ENCODE data around the gene FGF18. TPM values are rescaled to one million over a fixed set of nuclear protein-coding genes. Genes with fewer than 3 reads are reported as not detected.
"Not testable (repeated sequence)": the region's sequence is repeated elsewhere in the genome, so short reads cannot be mapped to it uniquely, and the experiment has no call there.

Gene FGF18
- total RNA-seq, result under 1 TPM; 0.41 to 0.51 TPM

- no peaks in the 10 kb centered on the region for H3K36me3 ChIP-seq
- peak within 1 kb of the TSS; percentile 17 to 32 for H3K4me3 ChIP-seq
- 2% methylated on average over 59 of the region's 74 CpGs for WGBS
- no peak for DNase-seq (ENCODE audit: low spot score)
- H3K27ac ChIP-seq, result no peak within 1 kb of the TSS
- intact Hi-C loops (cut with DNase I), result loop anchor here (2.0 to 5.0 kb wide), 4 partner anchors 212 to 623 kb away; no protein-coding TSS in a partner anchor
- H3K4me1 ChIP-seq (replicated peaks), result peaks cover 19% of the 10 kb centered on the region
- H3K9me3 ChIP-seq, result no peaks in the 10 kb centered on the region
- TF ChIP-seq POLR2AphosphoS5 (IDR thresholded peaks at IDR 0.05) (no peak), POLR2A (IDR thresholded peaks at IDR 0.05) (no peak), CTCF (IDR thresholded peaks at IDR 0.05) (no peak)
- H3K27me3 ChIP-seq (replicated peaks; ENCODE audit: insufficient read depth), result no peaks in the 10 kb centered on the region
Observed at GRCh38 chr5:171418982-171419687, at the start of gene FGF18. FGF18 (plus strand) TSS chr5:171419647; CDS start chr5:171420200, 553 bp downstream.

GRCh38 chr5:171369898-171370297, 49.5 kb upstream of the FGF18 start:
- H3K36me3 ChIP-seq, result no peaks in the 10 kb centered on the region
- H3K27ac ChIP-seq, result no peak overlapping the region
- WGBS, result 93% methylated on average over 4 of the region's 4 CpGs
- intact Hi-C loops (cut with DNase I), result no loop called here
- DNase-seq (ENCODE audit: low spot score), result no peak
- H3K27me3 ChIP-seq (replicated peaks; ENCODE audit: insufficient read depth), result no peaks in the 10 kb centered on the region
- no peak for TF ChIP-seq POLR2A (IDR thresholded peaks at IDR 0.05)
- TF ChIP-seq CTCF (IDR thresholded peaks at IDR 0.05), result no peak
- TF ChIP-seq POLR2AphosphoS5 (IDR thresholded peaks at IDR 0.05), result no peak
- H3K9me3 ChIP-seq, result no peaks in the 10 kb centered on the region
- H3K4me1 ChIP-seq (replicated peaks), result no peaks in the 10 kb centered on the region
- H3K4me3 ChIP-seq, result no peak overlapping the region

GRCh38 chr5:171370881-171371280, 48.6 kb upstream of the FGF18 start:
- H3K4me3 ChIP-seq; DNase-seq (ENCODE audit: low spot score); intact Hi-C loops (cut with DNase I); H3K36me3 ChIP-seq; H3K27ac ChIP-seq; H3K4me1 ChIP-seq (replicated peaks); H3K9me3 ChIP-seq; H3K27me3 ChIP-seq (replicated peaks; ENCODE audit: insufficient read depth): not testable (repeated sequence)
- WGBS, result 41% methylated on average over 10 of the region's 10 CpGs

GRCh38 chr5:171371326-171371725, 48.1 kb upstream of the FGF18 start:
- Histone ChIP-seq H3K4me1 (replicated peaks) (no peaks in the 10 kb centered on the region), H3K27me3 (replicated peaks; ENCODE audit: insufficient read depth) (no peaks in the 10 kb centered on the region), H3K9me3 (no peaks in the 10 kb centered on the region), H3K36me3 (no peaks in the 10 kb centered on the region), H3K27ac (no peak overlapping the region), H3K4me3 (no peak overlapping the region)
- no peak for TF ChIP-seq POLR2A (IDR thresholded peaks at IDR 0.05)
- no peak for TF ChIP-seq POLR2AphosphoS5 (IDR thresholded peaks at IDR 0.05)
- no peak for TF ChIP-seq CTCF (IDR thresholded peaks at IDR 0.05)
- 88% methylated on average over 13 of the region's 13 CpGs for WGBS
- DNase-seq (ENCODE audit: low spot score), result no peak
- intact Hi-C loops (cut with DNase I), result no loop called here

GRCh38 chr5:171379961-171380360, 39.5 kb upstream of the FGF18 start:
- intact Hi-C loops (cut with DNase I), result no loop called here
- Histone ChIP-seq H3K36me3 (no peaks in the 10 kb centered on the region), H3K4me3 (no peak overlapping the region), H3K27me3 (replicated peaks; ENCODE audit: insufficient read depth) (no peaks in the 10 kb centered on the region), H3K9me3 (no peaks in the 10 kb centered on the region), H3K4me1 (replicated peaks) (no peaks in the 10 kb centered on the region), H3K27ac (no peak overlapping the region)
- WGBS, result 77% methylated on average over 7 of the region's 7 CpGs
- TF ChIP-seq POLR2AphosphoS5 (IDR thresholded peaks at IDR 0.05) (no peak), CTCF (IDR thresholded peaks at IDR 0.05) (no peak), POLR2A (IDR thresholded peaks at IDR 0.05) (no peak)
- DNase-seq (ENCODE audit: low spot score), result no peak

GRCh38 chr5:171384416-171384815, 35.0 kb upstream of the FGF18 start:
- H3K27me3 ChIP-seq (replicated peaks; ENCODE audit: insufficient read depth); H3K9me3 ChIP-seq; H3K27ac ChIP-seq; H3K4me3 ChIP-seq; H3K4me1 ChIP-seq (replicated peaks); H3K36me3 ChIP-seq; DNase-seq (ENCODE audit: low spot score); intact Hi-C loops (cut with DNase I): not testable (repeated sequence)
- 85% methylated on average over 9 of the region's 9 CpGs for WGBS

- DNase-seq (ENCODE audit: low spot score); H3K36me3 ChIP-seq; H3K9me3 ChIP-seq; H3K27me3 ChIP-seq (replicated peaks; ENCODE audit: insufficient read depth); intact Hi-C loops (cut with DNase I); H3K27ac ChIP-seq; H3K4me1 ChIP-seq (replicated peaks); H3K4me3 ChIP-seq: not testable (repeated sequence)
- 58% methylated on average over 3 of the region's 3 CpGs for WGBS
Observed at GRCh38 chr5:171384999-171385398, 34.4 kb upstream of the FGF18 start.
